WI38 (cell line): ENCODE data around the gene SLC5A11.

Source experiments
- H3K4me3 ChIP-seq: 2 replicates; pipeline ENCODE4 v1.5.1; 2011; ENCODE audit warnings: low read depth, mild to moderate bottlenecking, control low read depth, low read length
- TF ChIP-seq, protein P1 (sequence below): IDR thresholded peaks from 2 replicates; pipeline ENCODE4 v1.5.1; 2012; ENCODE audit warnings: low read depth, mild to moderate bottlenecking, control low read depth, low read length

Gene SLC5A11

DNA sequence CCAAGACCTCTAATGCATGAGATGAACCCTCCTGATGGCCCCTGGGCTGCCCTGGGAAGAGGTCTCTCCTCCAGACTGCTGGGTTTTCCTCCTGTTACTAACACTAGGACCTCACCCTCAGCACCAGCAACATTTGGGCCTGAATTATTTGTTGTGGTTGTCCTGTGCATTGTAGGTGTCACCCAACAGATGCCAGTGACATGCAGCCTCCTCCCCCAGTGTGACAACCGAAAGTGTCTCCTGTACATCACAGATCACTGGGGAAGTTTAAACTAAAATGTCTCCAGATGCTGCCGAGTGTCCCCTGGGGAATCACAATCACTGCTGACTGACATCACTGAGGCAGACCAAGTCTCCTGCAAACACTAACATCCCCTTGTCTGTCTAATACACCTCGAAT lies 74.8 kb downstream of the SLC5A11 start:
- no peak overlapping the region for H3K4me3 ChIP-seq
- TF ChIP-seq, protein P1, sequence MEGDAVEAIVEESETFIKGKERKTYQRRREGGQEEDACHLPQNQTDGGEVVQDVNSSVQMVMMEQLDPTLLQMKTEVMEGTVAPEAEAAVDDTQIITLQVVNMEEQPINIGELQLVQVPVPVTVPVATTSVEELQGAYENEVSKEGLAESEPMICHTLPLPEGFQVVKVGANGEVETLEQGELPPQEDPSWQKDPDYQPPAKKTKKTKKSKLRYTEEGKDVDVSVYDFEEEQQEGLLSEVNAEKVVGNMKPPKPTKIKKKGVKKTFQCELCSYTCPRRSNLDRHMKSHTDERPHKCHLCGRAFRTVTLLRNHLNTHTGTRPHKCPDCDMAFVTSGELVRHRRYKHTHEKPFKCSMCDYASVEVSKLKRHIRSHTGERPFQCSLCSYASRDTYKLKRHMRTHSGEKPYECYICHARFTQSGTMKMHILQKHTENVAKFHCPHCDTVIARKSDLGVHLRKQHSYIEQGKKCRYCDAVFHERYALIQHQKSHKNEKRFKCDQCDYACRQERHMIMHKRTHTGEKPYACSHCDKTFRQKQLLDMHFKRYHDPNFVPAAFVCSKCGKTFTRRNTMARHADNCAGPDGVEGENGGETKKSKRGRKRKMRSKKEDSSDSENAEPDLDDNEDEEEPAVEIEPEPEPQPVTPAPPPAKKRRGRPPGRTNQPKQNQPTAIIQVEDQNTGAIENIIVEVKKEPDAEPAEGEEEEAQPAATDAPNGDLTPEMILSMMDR = no peak

DNA sequence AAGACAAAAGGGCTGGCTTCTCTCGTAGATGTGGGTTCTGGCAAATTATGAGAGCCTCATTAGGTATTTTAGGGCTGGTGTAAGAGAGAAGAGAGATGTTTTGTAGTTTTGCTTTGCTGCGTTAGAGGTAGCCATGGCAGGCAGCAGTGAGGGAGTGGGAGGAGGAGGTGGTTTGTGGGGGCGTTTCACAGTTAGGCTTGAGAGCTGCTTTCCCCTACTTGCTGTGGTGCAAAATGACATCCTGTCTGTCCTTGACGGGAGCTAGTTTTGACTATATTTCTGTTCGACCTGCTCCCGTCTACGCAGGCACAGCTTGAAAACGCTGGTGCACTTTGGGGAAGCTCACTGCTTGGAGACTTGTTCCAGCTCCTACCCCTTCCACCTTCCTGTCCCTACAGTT lies 75.5 kb downstream of the SLC5A11 start:
- TF ChIP-seq, protein P1 = no peak
- no peak overlapping the region for H3K4me3 ChIP-seq

DNA sequence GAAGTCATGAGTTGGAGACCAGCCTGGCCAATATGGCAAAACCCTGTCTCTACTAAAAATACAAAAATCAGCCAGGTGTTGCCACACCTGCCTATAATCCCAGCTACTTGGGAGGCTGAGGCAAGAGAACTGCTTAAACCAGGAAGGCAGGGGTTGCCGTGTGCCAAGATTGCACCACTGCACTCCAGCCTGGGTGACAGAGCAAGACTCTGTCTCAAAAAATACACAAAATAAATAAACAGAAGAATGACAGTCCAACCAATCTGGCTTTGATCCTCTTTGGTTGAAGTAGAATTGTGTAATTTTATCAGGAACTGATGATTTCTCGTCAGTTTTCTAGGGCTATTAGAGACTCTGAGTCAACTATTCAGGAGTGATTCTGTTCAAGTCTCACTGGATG lies 79.4 kb downstream of the SLC5A11 start:
- TF ChIP-seq, protein P1 = no peak
- no peak overlapping the region for H3K4me3 ChIP-seq

DNA sequence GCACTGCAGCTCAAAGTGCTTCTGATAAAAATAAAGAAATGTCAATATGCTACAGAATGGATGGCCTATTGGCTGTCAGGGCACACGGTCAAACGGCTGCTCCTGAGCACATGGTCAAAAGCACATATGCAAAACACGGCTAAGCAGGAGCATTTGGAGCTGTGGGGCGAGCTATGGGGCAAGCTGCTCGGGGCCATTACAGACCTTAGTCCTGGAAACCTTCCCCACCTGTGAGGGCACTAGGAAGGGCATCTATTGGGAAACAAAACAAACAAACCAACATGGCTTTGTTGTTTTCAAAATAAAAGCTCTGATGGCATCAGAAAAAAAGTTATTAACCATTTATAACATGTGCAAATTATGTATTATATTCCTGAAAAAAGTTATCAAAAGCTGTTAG lies 83.6 kb downstream of the SLC5A11 start:
- TF ChIP-seq, protein P1 = no peak
- H3K4me3 ChIP-seq = no peak overlapping the region

DNA sequence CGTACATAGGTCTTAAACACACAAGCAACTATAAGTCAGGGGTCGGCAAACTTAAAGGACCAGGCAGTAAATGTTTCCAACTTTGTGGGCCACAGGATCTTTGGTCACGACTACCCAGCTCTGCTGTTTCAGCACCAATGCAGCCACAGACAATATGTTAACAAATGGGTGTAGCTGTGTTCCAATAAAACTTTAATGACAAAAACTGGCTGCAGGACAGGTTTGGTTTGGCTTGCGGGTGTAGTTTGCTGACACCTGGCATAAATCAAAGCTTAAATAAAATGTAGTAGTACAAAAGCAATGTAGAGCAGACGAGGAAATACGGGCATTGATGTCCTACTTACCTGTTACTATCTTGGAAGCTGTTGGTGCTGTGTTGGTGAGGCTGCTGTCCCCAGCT lies 84.7 kb downstream of the SLC5A11 start:
- no peak overlapping the region for H3K4me3 ChIP-seq
- TF ChIP-seq, protein P1 = no peak

DNA sequence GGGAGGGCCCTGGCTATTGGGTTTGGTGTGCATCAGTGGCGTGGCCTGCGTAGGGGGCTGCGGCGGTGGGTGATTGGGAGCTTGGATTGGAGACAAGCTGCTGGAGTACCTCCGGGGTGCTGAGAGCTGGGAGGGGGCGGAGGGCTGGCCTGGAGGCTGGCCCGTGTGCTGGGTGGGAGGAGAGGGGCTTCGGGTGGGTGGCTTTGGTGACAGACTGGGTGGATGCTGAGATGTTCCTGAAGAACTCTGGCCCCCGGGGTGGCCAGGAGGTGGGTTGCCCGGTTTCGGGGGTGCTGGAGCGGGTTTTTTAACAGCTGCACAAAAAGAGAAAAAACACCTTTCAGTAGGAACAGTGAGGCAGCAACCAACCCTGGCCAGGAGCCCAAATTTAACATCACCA lies 85.3 kb downstream of the SLC5A11 start:
- no peak overlapping the region for H3K4me3 ChIP-seq
- TF ChIP-seq, protein P1 = no peak

DNA sequence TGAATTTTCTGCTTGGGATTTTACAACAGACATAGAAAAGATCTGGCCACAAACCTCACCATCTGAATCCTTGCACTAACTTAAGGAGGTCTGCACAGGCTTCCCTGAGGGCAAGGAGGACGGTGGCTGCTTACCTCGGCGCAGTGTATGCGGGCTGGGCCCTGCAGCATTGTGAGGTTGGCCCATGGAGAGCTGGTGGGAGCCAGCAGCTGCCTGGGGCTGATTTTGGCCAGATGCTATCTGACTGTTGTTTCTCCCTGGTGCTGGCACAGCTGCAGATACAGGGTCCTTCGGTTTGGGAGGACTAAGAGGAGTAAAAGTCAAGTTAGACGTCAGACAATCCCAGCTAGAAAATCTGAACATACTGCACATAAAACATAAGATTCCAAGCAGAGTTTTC lies 89.6 kb downstream of the SLC5A11 start:
- TF ChIP-seq, protein P1 = no peak
- no peak overlapping the region for H3K4me3 ChIP-seq
